GM10266 (cell line): ENCODE data around the gene MMP15.

Experiments
- DNase-seq: peaks from one replicate; pipeline ENCODE4 v3.0.0; 2012; ENCODE audit errors: extremely low spot score
- CTCF ChIP-seq: IDR thresholded peaks from 2 replicates; pipeline ENCODE4 v1.5.1; 2012; ENCODE audit warnings: mild to moderate bottlenecking, low read depth; ENCODE audit not compliant: control insufficient read depth, insufficient read depth; ENCODE audit errors: missing control alignments

MMP15 gene

DNA sequence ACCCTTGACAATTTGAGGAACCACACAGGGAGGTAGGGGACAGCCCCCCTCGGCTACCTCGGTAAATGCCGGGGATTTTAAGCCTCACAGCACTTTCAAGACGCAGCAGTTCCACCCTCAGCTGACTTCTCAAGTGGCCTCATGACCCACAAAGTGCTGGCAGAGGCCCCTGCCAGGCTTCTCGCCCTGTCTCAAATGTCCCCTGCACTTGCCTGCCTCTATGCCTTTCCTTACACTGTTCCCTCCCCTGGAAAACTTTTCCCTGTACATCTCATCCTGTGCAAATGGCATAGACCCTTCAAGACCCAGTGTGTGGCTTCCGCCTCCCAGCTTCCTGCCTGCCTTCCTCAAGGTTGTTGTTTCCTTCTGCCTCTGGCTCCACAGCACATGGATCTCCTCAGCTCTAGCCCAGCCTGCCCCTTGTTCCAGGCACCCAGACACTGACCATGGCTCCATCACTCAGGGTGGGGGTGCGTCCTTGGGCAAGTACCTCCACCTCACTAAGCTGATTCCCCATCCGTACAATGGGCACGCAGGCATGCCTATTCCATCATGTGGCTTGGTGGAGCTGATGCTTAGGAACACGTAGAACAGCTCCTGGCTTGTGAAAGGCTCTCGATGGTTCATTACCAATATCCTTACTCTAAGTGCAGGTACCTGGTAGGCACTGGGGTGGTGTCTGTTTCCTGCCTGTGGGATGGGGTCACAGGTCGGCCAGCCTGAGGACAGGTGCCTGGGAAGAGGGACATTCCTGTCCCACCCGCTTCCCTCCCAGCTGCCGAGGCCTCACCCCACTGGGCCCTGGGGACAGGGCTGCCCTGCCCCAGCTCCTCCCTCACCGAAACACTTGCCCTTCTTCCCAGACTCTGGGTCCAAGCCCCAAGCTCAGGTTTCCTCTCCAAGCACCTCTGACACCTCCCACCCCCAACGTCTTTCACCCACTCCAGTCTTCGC is 24.0 kb downstream of the MMP15 start:
- no peak for TF ChIP-seq CTCF
- no peak for DNase-seq

DNA sequence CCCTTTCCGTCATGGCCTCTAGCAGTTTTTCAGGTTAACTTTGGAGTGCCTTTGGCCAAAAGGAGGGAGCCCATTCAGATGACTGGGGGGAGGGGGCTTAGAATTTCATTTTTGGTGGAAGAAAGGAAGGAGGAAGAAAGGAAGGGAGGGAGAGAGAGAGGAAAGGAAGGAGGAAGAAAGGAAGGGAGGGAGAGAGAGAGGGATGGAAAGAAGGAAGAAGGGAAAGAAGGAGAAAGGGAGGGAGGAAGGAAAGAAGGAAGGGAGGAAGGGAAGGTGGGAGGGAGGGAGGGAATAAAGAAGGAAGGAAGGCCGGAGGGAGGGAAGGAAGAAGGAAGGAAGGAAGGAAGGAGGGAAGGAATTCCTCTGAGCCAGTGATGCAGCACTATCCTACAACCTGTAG is 25.7 kb downstream of the MMP15 start:
- no peak for DNase-seq
- TF ChIP-seq CTCF = no peak

GRCh38 chr16:58051821-58052603 is 26.5 kb downstream of the MMP15 start:
- no peak for TF ChIP-seq CTCF
- DNase-seq = no peak

DNA sequence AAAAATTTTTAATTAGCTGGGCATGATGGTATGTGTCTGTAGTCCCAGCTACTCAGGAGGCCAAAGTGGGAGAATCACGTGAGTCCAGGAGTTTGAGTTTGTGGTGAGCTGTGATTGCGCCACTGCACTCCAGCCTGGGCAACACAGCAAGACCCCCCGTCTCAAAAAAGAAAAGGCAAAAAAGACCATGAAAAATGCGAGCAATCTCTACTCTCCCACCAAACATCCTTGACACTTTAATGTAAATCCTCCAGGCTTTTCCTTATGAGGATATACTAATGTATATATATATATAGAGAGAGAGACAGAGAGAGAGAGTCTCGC is 28.1 kb downstream of the MMP15 start:
- no peak for DNase-seq
- TF ChIP-seq CTCF = no peak

GRCh38 chr16:58054289-58054688 is 28.7 kb downstream of the MMP15 start:
- no peak for DNase-seq
- no peak for TF ChIP-seq CTCF

GRCh38 chr16:58056580-58056979 is 31.0 kb downstream of the MMP15 start:
- DNase-seq = no peak
- no peak for TF ChIP-seq CTCF

GRCh38 chr16:58057121-58057520 is 31.6 kb downstream of the MMP15 start:
- DNase-seq = no peak
- no peak for TF ChIP-seq CTCF
